HepG2 (cell line): ENCODE measurements around the gene CPN1. TPM values are rescaled to one million over a fixed set of nuclear protein-coding genes. Genes with fewer than 3 reads are reported as not detected.

Source experiments
- ATAC-seq: fragments of 200-7000 bp; cut with Tn5 transposase; 3 replicates; pipeline ENCODE4 v1.9.1; 2020; ENCODE audit warnings: mild to moderate bottlenecking, moderate library complexity
- BruUV-seq: library from RNA; stranded (reverse); fragments of 400-500 nt; replicated peaks from 2 replicates; lab custom pipeline; 2021; lab: Mats Ljungman, UMichigan
- CTCF ChIA-PET: fragments of 300-600 bp; formaldehyde crosslinking; extraction: SDS; loops from one replicate; lab custom pipeline; 2021; ENCODE audit warnings: low total read pairs, inconsistent platforms, low intra/inter-chr PET ratio; lab: Yijun Ruan, JAX
- POLR2A ChIA-PET: fragments of 350-600 bp; sonication (Branson Sonifier 250); formaldehyde crosslinking; loops from one replicate; lab custom pipeline; 2020; ENCODE audit warnings: antibody characterized with exemption, inconsistent platforms; lab: Yijun Ruan, JAX
- DNase-seq: peaks from one replicate; pipeline ENCODE4 v3.0.0-alpha.2; 2015; ENCODE audit warnings: low spot score
- FAIRE-seq: peaks from 3 replicates; lab custom pipeline; 2011; peaks lifted over from hg19 to GRCh38; lab: Jason Lieb, UNC
- H2AFZ ChIP-seq: one replicate; pipeline ENCODE4 v1.6.1; 2011; ENCODE audit warnings: low read length, inconsistent platforms
- H3K27ac ChIP-seq: fragments of 300-600 bp; 3 replicates; pipeline ENCODE4 v1.8.0; 2011; ENCODE audit warnings: mixed run types, mild to moderate bottlenecking, mixed read lengths, low read length, inconsistent platforms; ENCODE audit not compliant: insufficient read depth; ENCODE audit errors: extremely low read length
- H3K27me3 ChIP-seq, 2 experiments: fragments of 200-600 bp in 1 of 2; 2 replicates in 1 of 2; 3 replicates in 1 of 2; pipeline versions ENCODE4 v1.6.0 to v1.8.0; 2011; ENCODE audit warnings: low read length in 2 of 2, mild to moderate bottlenecking in 2 of 2, moderate library complexity in 2 of 2, inconsistent platforms in 1 of 2; ENCODE audit not compliant: insufficient read depth in 2 of 2, control insufficient read depth in 1 of 2
- H3K36me3 ChIP-seq, 2 experiments: fragments of 200-600 bp in 1 of 2; replicated peaks in 1 of 2; 2 replicates in 1 of 2; 3 replicates in 1 of 2; pipeline versions ENCODE4 v1.5.1 to v1.8.0; 2011; ENCODE audit warnings: low read length in 2 of 2, inconsistent platforms in 1 of 2; ENCODE audit not compliant: insufficient read depth in 2 of 2, control insufficient read depth in 1 of 2
- H3K4me1 ChIP-seq: 2 replicates; pipeline ENCODE4 v1.5.1; 2012; ENCODE audit warnings: low read length, inconsistent platforms; ENCODE audit not compliant: insufficient read depth
- H3K4me2 ChIP-seq: 2 replicates; pipeline ENCODE4 v1.6.0; 2011; ENCODE audit warnings: low read depth, low read length, inconsistent platforms
- H3K4me3 ChIP-seq, 3 experiments: fragments of 200-600 bp in 1 of 3; sonication (generic), shearing (Covaris generic) in 1 of 3; replicated peaks in 1 of 3; 2 replicates each; pipeline ENCODE4 v1.5.1; 2011 to 2016; ENCODE audit warnings: low read length in 3 of 3, inconsistent platforms in 2 of 3, low read depth in 2 of 3, mild to moderate bottlenecking in 2 of 3, control low read depth in 1 of 3, mixed read lengths in 1 of 3; ENCODE audit not compliant: insufficient read depth in 1 of 3
- H3K79me2 ChIP-seq: one replicate; pipeline ENCODE4 v1.6.1; 2011; ENCODE audit warnings: low read length, inconsistent platforms; ENCODE audit not compliant: insufficient read depth
- H3K9ac ChIP-seq: 2 replicates; pipeline ENCODE4 v1.6.0; 2011; ENCODE audit warnings: mild to moderate bottlenecking, low read depth, low read length, inconsistent platforms; ENCODE audit not compliant: insufficient read depth
- H3K9me3 ChIP-seq: 2 replicates; pipeline ENCODE4 v1.5.1; 2012; ENCODE audit warnings: mild to moderate bottlenecking, low read length
- H4K20me1 ChIP-seq: 2 replicates; pipeline ENCODE4 v1.6.0; 2011; ENCODE audit warnings: inconsistent platforms, mild to moderate bottlenecking, low read length, moderate library complexity; ENCODE audit not compliant: insufficient read depth
- ATF5 ChIP-seq: sonication (generic); formaldehyde crosslinking; IDR thresholded peaks from 2 replicates; pipeline ENCODE4 v1.4.0; 2020; ENCODE audit warnings: mild to moderate bottlenecking, low read depth, missing genetic modification reagents
- MAX ChIP-seq: IDR thresholded peaks from 2 replicates; pipeline ENCODE4 v1.6.1; 2012; ENCODE audit warnings: inconsistent platforms
- MBNL3 ChIP-seq: fragments of 250-450 bp; sonication (Bioruptor Pico); conservative IDR thresholded peaks from 2 replicates; pipeline ENCODE4 v1.8.0; 2022; ENCODE audit warnings: mild to moderate bottlenecking, inconsistent platforms
- PCBP1 ChIP-seq: fragments of 200-400 bp; formaldehyde crosslinking; IDR thresholded peaks from 2 replicates; pipeline ENCODE4 v1.6.1; 2017; ENCODE audit warnings: mild to moderate bottlenecking, low read depth, low read length, borderline replicate concordance
- SPEN ChIP-seq: sonication (generic); formaldehyde crosslinking; IDR thresholded peaks from 2 replicates; pipeline ENCODE4 v1.5.1; 2020; ENCODE audit warnings: low read depth, mild to moderate bottlenecking, missing genetic modification reagents
- TRIM24 ChIP-seq: sonication (generic); formaldehyde crosslinking; IDR thresholded peaks from 2 replicates; pipeline ENCODE4 v1.8.0; 2022; ENCODE audit warnings: mild to moderate bottlenecking, missing genetic modification reagents
- ZBTB4 ChIP-seq: sonication (generic); formaldehyde crosslinking; IDR thresholded peaks from 2 replicates; pipeline ENCODE4 v1.4.0; 2020; ENCODE audit warnings: missing genetic modification reagents, mild to moderate bottlenecking, borderline replicate concordance
- ZNF124 ChIP-seq: sonication (generic); formaldehyde crosslinking; IDR thresholded peaks from 2 replicates; pipeline ENCODE4 v1.4.0; 2020; ENCODE audit warnings: missing genetic modification reagents
- ZNF232 ChIP-seq: sonication (generic); formaldehyde crosslinking; IDR thresholded peaks from 2 replicates; pipeline ENCODE4 v1.4.0; 2020; ENCODE audit warnings: missing genetic modification reagents, borderline replicate concordance
- ZNF33A ChIP-seq: sonication (generic); formaldehyde crosslinking; IDR thresholded peaks from 2 replicates; pipeline ENCODE4 v1.5.1; 2020; ENCODE audit warnings: missing genetic modification reagents, mild to moderate bottlenecking, moderate library complexity, borderline replicate concordance
- ZNF616 ChIP-seq: sonication (generic); formaldehyde crosslinking; IDR thresholded peaks from 2 replicates; pipeline ENCODE4 v1.5.0; 2020; ENCODE audit warnings: low read depth, mild to moderate bottlenecking, missing genetic modification reagents
- ZNF891 ChIP-seq: sonication (generic); formaldehyde crosslinking; IDR thresholded peaks from 2 replicates; pipeline ENCODE4 v1.5.0; 2020; ENCODE audit warnings: mild to moderate bottlenecking, missing genetic modification reagents
- WGBS: methylation state at CpG from one replicate; pipeline ENCODE4 v1.1.6; 2017; ENCODE audit warnings: low lambda C conversion rate; 5-methylcytosine and 5-hydroxymethylcytosine counted together
- in situ Hi-C: cut with HindIII; loops from 2 replicates; pipeline ENCODE4 v1.10.0; 2017; ENCODE audit warnings: low pct_unique_long_range_greater_than_20kb; ENCODE audit not compliant: extremely low pct_ligation_motif_present
- intact Hi-C: fragments of 100-400 bp; cut with micrococcal nuclease; formaldehyde crosslinking; loops from one replicate; pipeline ENCODE4 v1.10.0; 2022; ENCODE audit not compliant: unreplicated experiment
- polyA plus RNA-seq, 8 experiments: library from polyadenylated mRNA; depleted of rRNA in 3 of 8; stranded (reverse) in 7 of 8; unstranded in 1 of 8; fragments of >200 nt; fragmentation: Illumina TruSeq in 4 of 8; extraction: Trizol in 4 of 8; gene quantifications; 2 replicates each; pipeline versions ENCODE4 v1.2.1 to v1.2.3, GENCODE V29; 2011 to 2016; ENCODE audit warnings: low read depth in 4 of 8, missing spikeins in 1 of 8, mixed read lengths in 1 of 8; ENCODE audit not compliant: insufficient read depth in 1 of 8
- total RNA-seq, 5 experiments: library from RNA; depleted of rRNA; stranded (reverse); fragments of >200 nt; fragmentation: Illumina TruSeq; extraction: Trizol; gene quantifications; 2 replicates each; pipeline ENCODE4 v1.2.3, GENCODE V29; 2016; ENCODE audit warnings: low read depth in 1 of 5

Gene CPN1
- total and polyA plus RNA-seq, 2 of the 13 experiments (the other 11 are each of a cell fraction or from before 2014, with no cell fraction given): 17.3 to 35.1 TPM

DNA sequence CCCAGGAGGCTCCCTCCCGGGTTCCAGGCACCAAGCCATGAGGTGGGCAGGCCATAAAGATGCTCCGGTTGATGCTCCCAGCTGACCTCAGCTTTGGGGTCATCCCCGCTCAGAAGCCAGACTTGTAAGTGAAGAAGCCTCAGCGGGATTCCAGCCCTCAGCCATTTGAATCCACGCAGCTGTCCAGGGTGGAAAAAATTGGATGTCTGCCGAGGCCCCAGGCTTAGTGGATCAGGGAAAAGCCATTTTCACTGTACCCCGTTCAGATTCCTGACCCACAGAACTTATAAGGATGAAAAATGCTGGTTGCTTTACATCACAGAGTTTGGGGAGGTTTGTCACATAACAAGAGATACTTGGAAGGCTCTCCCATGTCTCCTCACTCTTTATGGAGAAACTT lies 49.2 kb upstream of the CPN1 start:
- intact Hi-C loops: no loop called here

GRCh38 chr10:100129424-100129823 lies 47.8 kb upstream of the CPN1 start:
- peak overlapping the region; percentile 26; the same call in 1 of the 2 replicates for H3K9ac ChIP-seq
- no peaks in the 10 kb centered on the region for H3K79me2 ChIP-seq
- ATAC-seq: peak; percentile 79
- intact Hi-C loops: no loop called here
- peaks cover 2% of the 10 kb centered on the region for H3K9me3 ChIP-seq
- TF ChIP-seq ZNF616 (CRISPR knock-in tag): no peak
- no peak for TF ChIP-seq TRIM24 (CRISPR knock-in tag)
- TF ChIP-seq ZNF124: no peak
- no peak for TF ChIP-seq MBNL3 (CRISPR knock-in tag)
- TF ChIP-seq SPEN (CRISPR knock-in tag): no peak
- TF ChIP-seq PCBP1: no peak
- TF ChIP-seq ZBTB4 (CRISPR knock-in tag): no peak
- DNase-seq: peak; percentile 13
- H3K36me3 ChIP-seq: no peaks in the 10 kb centered on the region
- peak overlapping the region; percentile 26 to 55 (median 36); a peak in 4 of 6 replicates for H3K4me3 ChIP-seq
- ChIA-PET CTCF (no interaction called here), POLR2A (interaction anchor here (0.8 kb wide), 1 partner anchor 28 kb away, joined by 3 read pairs; no protein-coding TSS in a partner anchor)
- in situ Hi-C loops: no loop called here
- no peak for FAIRE-seq
- no peaks in the 10 kb centered on the region for H3K27me3 ChIP-seq
- no peaks in the 10 kb centered on the region for H4K20me1 ChIP-seq
- H3K4me1 ChIP-seq: peaks cover 21% of the 10 kb centered on the region
- peak overlapping the region; percentile 69 for H3K4me2 ChIP-seq
- peak overlapping the region; percentile 69 for H2AFZ ChIP-seq
- no TSS peak for BruUV-seq
- WGBS: 38% methylated on average over 9 of the region's 9 CpGs
- H3K27ac ChIP-seq: no peak overlapping the region

More for the DNA sequence above, 49.2 kb upstream of the CPN1 start:
- TF ChIP-seq ZNF891 (CRISPR knock-in tag): no peak
- TF ChIP-seq MAX: no peak
- no peak for TF ChIP-seq ZNF232
- no peak for TF ChIP-seq ATF5 (CRISPR knock-in tag)
- TF ChIP-seq ZNF33A (CRISPR knock-in tag): no peak
- no peaks in the 10 kb centered on the region for H3K27me3 ChIP-seq
- ChIA-PET CTCF (no interaction called here), POLR2A (no interaction called here)
- peaks cover 9% of the 10 kb centered on the region for H3K9me3 ChIP-seq
- DNase-seq (no peak), FAIRE-seq (no peak), ATAC-seq (no peak)
- peak overlapping the region; percentile 21; the same call in 1 of the 2 replicates for H3K4me2 ChIP-seq
- H2AFZ ChIP-seq: no peak overlapping the region
- no peaks in the 10 kb centered on the region for H3K36me3 ChIP-seq
- no TSS peak for BruUV-seq
- no peaks in the 10 kb centered on the region for H3K79me2 ChIP-seq
- H4K20me1 ChIP-seq: no peaks in the 10 kb centered on the region
- in situ Hi-C loops: no loop called here
- no peak overlapping the region for H3K9ac ChIP-seq
- H3K4me3 ChIP-seq: no peak overlapping the region
- H3K27ac ChIP-seq: no peak overlapping the region
- 22% methylated on average over 5 of the region's 7 CpGs for WGBS
- peaks cover 28% of the 10 kb centered on the region for H3K4me1 ChIP-seq
